ENCODE measurements around the gene MARCHF10. TPM values are rescaled to one million over a fixed set of nuclear protein-coding genes. Genes with fewer than 3 reads are reported as not detected.

Gene MARCHF10
- total RNA-seq, 1 donor from 2014 or later: not detected

DNA sequence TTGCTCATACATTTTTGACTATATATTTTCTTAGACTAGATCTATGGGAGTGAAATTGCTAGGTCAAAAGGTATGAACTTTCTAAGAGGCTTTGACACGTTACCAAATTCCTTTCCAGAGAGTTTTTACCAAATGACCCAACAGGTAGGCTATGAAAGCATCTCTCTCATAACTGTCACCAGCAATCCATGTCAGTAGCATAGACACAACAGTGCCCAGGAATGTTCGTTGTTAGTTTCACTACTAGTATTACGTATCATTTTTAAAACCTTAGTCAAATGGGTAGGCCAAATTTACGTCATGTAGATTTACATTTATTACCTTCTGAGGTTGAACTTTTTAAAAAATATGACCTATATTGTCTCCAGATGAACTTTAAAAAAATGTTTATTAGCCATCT, 66.8 kb downstream of the MARCHF10 start:
- intact Hi-C loops (cut with DNase I): no loop called here
- H3K27me3 ChIP-seq: no peaks in the 10 kb centered on the region
- H3K36me3 ChIP-seq: no peaks in the 10 kb centered on the region
- DNase-seq: no peak
- TF ChIP-seq, protein P1, sequence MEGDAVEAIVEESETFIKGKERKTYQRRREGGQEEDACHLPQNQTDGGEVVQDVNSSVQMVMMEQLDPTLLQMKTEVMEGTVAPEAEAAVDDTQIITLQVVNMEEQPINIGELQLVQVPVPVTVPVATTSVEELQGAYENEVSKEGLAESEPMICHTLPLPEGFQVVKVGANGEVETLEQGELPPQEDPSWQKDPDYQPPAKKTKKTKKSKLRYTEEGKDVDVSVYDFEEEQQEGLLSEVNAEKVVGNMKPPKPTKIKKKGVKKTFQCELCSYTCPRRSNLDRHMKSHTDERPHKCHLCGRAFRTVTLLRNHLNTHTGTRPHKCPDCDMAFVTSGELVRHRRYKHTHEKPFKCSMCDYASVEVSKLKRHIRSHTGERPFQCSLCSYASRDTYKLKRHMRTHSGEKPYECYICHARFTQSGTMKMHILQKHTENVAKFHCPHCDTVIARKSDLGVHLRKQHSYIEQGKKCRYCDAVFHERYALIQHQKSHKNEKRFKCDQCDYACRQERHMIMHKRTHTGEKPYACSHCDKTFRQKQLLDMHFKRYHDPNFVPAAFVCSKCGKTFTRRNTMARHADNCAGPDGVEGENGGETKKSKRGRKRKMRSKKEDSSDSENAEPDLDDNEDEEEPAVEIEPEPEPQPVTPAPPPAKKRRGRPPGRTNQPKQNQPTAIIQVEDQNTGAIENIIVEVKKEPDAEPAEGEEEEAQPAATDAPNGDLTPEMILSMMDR (IDR thresholded peaks at IDR 0.05): no peak
- ATAC-seq: no peak
- H3K9me3 ChIP-seq: no peaks in the 10 kb centered on the region
- H3K4me1 ChIP-seq: no peaks in the 10 kb centered on the region
- no peak overlapping the region for H3K27ac ChIP-seq
- no peak overlapping the region for H3K4me3 ChIP-seq

DNA sequence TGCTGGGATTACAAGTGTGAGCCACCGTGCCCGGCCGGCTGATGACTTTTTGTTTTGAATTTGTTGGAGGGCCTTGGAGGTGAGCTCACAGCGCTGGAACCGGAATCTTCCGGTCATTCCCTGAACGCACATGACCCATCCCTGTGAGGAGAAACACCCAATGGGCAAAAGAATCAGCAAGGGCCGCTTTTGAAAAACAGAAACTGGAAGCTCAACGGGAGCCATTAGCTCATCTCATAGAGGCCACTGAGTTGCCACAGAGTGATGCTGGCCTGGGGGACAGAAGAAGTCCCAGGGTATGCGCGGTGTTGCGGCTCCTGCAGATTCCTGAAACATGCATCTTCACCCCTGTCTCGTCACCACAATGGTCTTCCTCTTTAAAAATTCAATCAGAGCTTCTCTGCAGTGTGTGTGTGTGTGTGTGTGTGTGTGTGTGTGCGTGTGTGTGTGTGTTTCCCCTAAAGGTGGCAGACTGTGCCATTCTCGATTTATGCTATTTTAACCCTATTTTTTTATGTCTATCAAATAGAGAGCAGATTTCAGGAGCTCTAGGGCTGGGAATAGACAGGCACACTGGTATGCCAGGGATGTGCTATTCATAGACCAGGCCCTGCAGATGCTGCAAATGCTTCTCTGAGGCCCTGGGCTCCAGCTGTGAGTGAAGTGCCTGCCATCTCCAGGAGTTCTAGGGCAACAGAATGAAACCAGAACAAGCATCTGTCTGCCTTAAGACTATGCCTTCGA, 68.3 kb downstream of the MARCHF10 start:
- no peaks in the 10 kb centered on the region for H3K4me1 ChIP-seq
- no peaks in the 10 kb centered on the region for H3K27me3 ChIP-seq
- no peak overlapping the region for H3K4me3 ChIP-seq
- H3K27ac ChIP-seq: no peak overlapping the region
- TF ChIP-seq, protein P1 (IDR thresholded peaks at IDR 0.05): no peak
- no peaks in the 10 kb centered on the region for H3K9me3 ChIP-seq
- intact Hi-C loops (cut with DNase I): no loop called here
- ATAC-seq (no peak), DNase-seq (no peak)
- H3K36me3 ChIP-seq: no peaks in the 10 kb centered on the region

DNA sequence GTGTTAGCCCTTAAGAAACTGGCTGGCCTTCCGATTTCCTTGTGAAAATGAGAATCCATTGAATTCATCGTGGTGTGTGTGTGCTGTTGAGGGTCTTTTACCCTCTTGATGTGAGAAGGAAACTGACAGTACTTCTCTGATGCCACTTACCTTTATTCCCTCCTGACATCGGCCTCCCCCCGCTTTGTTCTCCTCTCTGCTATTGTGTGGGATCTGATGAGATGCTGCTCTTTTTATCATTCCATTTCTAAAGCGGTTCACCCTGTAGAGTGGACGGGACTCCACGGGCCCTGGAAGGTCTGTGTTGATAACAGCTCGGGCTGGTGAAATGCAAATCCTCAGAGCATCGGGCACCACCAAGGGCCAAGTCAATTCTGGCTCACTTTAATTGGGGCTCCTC, 69.8 kb downstream of the MARCHF10 start:
- no peak for ATAC-seq
- intact Hi-C loops (cut with DNase I): no loop called here

DNA sequence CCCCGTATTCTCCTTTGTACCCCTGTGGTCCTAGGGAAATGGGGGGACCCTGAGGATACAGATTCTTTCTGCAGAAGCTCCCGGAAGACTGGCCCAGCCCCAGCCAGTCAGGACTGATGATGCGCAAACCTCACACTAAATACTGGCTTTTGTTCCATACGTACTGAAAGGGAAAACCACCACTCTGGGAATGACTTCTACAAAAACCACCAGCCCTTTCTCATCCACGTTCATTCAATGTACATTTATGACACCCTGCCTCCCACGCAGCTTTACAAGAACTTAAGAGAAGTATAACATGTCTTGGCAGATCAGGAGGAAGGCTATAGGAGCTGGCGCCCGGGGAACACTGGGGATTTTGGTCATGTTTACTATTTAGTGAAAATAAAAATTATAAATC, 70.6 kb downstream of the MARCHF10 start:
- DNase-seq (no peak), ATAC-seq (no peak)
- no peak overlapping the region for H3K4me3 ChIP-seq
- intact Hi-C loops (cut with DNase I): no loop called here
- TF ChIP-seq, protein P1 (IDR thresholded peaks at IDR 0.05): no peak
- no peak overlapping the region for H3K27ac ChIP-seq
- no peaks in the 10 kb centered on the region for H3K27me3 ChIP-seq
- no peaks in the 10 kb centered on the region for H3K36me3 ChIP-seq
- no peaks in the 10 kb centered on the region for H3K9me3 ChIP-seq
- H3K4me1 ChIP-seq: no peaks in the 10 kb centered on the region

More for the DNA sequence above, 69.8 kb downstream of the MARCHF10 start:
- H3K4me1 ChIP-seq: no peaks in the 10 kb centered on the region
- DNase-seq: no peak
- TF ChIP-seq, protein P1 (IDR thresholded peaks at IDR 0.05): no peak
- H3K27me3 ChIP-seq: no peaks in the 10 kb centered on the region
- no peaks in the 10 kb centered on the region for H3K9me3 ChIP-seq
- H3K4me3 ChIP-seq: no peak overlapping the region
- H3K36me3 ChIP-seq: no peaks in the 10 kb centered on the region
- H3K27ac ChIP-seq: no peak overlapping the region

DNA sequence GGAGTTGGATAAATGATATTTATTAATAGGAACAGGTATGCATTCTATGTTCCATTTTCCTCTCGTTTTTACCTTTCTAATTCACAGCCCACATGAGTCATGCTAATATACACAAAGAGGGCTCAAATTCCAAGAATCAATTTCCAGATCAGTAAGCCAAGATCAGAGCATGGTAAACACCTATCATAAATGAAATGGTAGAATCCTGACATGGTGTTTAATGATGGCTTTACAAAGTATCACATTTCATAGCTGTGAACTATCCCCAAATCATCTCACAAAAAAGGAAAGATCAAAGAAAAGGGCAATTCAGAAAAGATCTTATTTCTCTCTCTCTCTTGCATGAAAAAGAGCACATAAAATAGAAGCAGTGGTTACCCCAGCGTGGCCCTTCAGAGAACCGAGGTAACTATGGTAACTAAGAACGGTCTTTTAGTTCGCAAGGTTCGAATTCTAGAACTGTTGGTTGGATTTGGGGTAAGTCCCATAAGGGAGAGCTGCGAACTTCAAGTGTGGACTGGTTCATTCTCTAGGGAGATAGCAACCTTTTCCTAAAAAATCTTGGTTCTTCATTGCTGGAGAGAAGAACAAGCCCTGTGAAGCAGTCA, 73.0 kb downstream of the MARCHF10 start:
- ATAC-seq: no peak
- intact Hi-C loops (cut with DNase I): no loop called here

More for the DNA sequence above, 73.0 kb downstream of the MARCHF10 start:
- no peak overlapping the region for H3K27ac ChIP-seq
- H3K9me3 ChIP-seq: no peaks in the 10 kb centered on the region
- H3K4me3 ChIP-seq: no peak overlapping the region
- TF ChIP-seq, protein P1 (IDR thresholded peaks at IDR 0.05): no peak
- H3K27me3 ChIP-seq: no peaks in the 10 kb centered on the region
- H3K36me3 ChIP-seq: no peaks in the 10 kb centered on the region
- no peaks in the 10 kb centered on the region for H3K4me1 ChIP-seq
- DNase-seq: no peak
